B cell (primary cell): ENCODE results near the gene ACSF2. TPM values are rescaled to one million over a fixed set of nuclear protein-coding genes. Genes with fewer than 3 reads are reported as not detected.

Source experiments
- ATAC-seq: fragments of 200-7000 bp; cut with Tn5 transposase; one replicate; pipeline ENCODE4 v1.10.0; 2021; ENCODE audit warnings: low read depth, mild to moderate bottlenecking, moderate number of reproducible peaks, moderate library complexity
- CTCF ChIA-PET: fragments of 350-600 bp; sonication (Branson Sonifier 250); formaldehyde crosslinking; loops from one replicate; lab custom pipeline; 2021; ENCODE audit warnings: antibody characterized with exemption, inconsistent platforms; lab: Charles Lee
- POLR2A ChIA-PET: fragments of 350-600 bp; sonication (Branson Sonifier 250); formaldehyde crosslinking; loops from one replicate; lab custom pipeline; 2021; ENCODE audit warnings: antibody characterized with exemption; lab: Charles Lee
- DNase-seq: peaks from one replicate; pipeline ENCODE4 v3.0.0; 2013
- H2AFZ ChIP-seq: 2 replicates; pipeline ENCODE4 v1.6.1; 2012; ENCODE audit warnings: mild to moderate bottlenecking, low read depth, low read length; ENCODE audit not compliant: insufficient read depth, poor library complexity, severe bottlenecking
- H3K27ac ChIP-seq, 2 donors: 1 replicate in 1 of 2; 2 replicates in 1 of 2; pipeline ENCODE4 v1.5.1; 2012 to 2013; ENCODE audit warnings: low read length in 2 of 2, mild to moderate bottlenecking in 2 of 2, moderate library complexity in 1 of 2
- H3K27me3 ChIP-seq, 4 experiments: fragments of 200-600 bp in 1 of 4; sonication (generic) in 1 of 4; replicated peaks in 1 of 4; 1 replicate in 2 of 4; 2 replicates in 2 of 4; pipeline versions ENCODE4 v1.6.1 to v1.7.0; 2013 to 2016; ENCODE audit warnings: low read length in 3 of 4, mild to moderate bottlenecking in 2 of 4, mixed read lengths in 1 of 4, moderate library complexity in 1 of 4; ENCODE audit not compliant: insufficient read depth in 4 of 4, control insufficient read depth in 3 of 4; ENCODE audit errors: control extremely low read depth in 1 of 4
- H3K36me3 ChIP-seq, 2 experiments: replicated peaks in 1 of 2; 1 replicate in 1 of 2; 2 replicates in 1 of 2; pipeline versions ENCODE4 v1.6.1 to v1.7.1; 2013; ENCODE audit warnings: low read length in 1 of 2; ENCODE audit not compliant: insufficient read depth in 2 of 2, control insufficient read depth in 1 of 2; ENCODE audit errors: control extremely low read depth in 1 of 2, extremely low read depth in 1 of 2
- H3K4me1 ChIP-seq, 2 donors: fragments of 200-600 bp in 1 of 2; sonication (generic) in 1 of 2; 1 replicate in 1 of 2; 2 replicates in 1 of 2; pipeline versions ENCODE4 v1.5.1 to v1.6.1; 2013 to 2017; ENCODE audit warnings: low read length in 2 of 2; ENCODE audit not compliant: control insufficient read depth in 2 of 2, insufficient read depth in 2 of 2
- H3K4me2 ChIP-seq: replicated peaks from 2 replicates; pipeline ENCODE3; 2012; ENCODE audit warnings: mild to moderate bottlenecking, low read depth, low read length; ENCODE audit not compliant: poor library complexity, severe bottlenecking
- H3K4me3 ChIP-seq, 5 experiments: fragments of 200-600 bp in 1 of 5; sonication (generic) in 1 of 5; 1 replicate in 3 of 5; 2 replicates in 2 of 5; pipeline versions ENCODE4 v1.5.1 to v1.7.0; 2011 to 2016; ENCODE audit warnings: low read length in 4 of 5, mild to moderate bottlenecking in 4 of 5, low read depth in 2 of 5, control low read depth in 1 of 5, moderate library complexity in 1 of 5; ENCODE audit not compliant: insufficient read depth in 1 of 5; ENCODE audit errors: control extremely low read depth in 1 of 5, extremely low read depth in 1 of 5
- H3K79me2 ChIP-seq: fragments of 200-600 bp; sonication (generic); one replicate; pipeline ENCODE4 v1.6.0; 2016; ENCODE audit warnings: low read length; ENCODE audit not compliant: control insufficient read depth, insufficient read depth
- H3K9ac ChIP-seq: fragments of 200-600 bp; sonication (generic); 2 replicates; pipeline ENCODE4 v1.6.1; 2017; ENCODE audit warnings: mild to moderate bottlenecking, low read length, moderate library complexity
- H3K9me3 ChIP-seq, 3 donors: one replicate each; pipeline versions ENCODE4 v1.6.1 to v1.7.1; 2013; ENCODE audit warnings: low read length in 2 of 3; ENCODE audit not compliant: control insufficient read depth in 2 of 3, insufficient read depth in 1 of 3; ENCODE audit errors: control extremely low read depth in 1 of 3
- H4K20me1 ChIP-seq: 2 replicates; pipeline ENCODE4 v1.6.0; 2012; ENCODE audit warnings: mild to moderate bottlenecking, low read length; ENCODE audit not compliant: insufficient read depth, control insufficient read depth, poor library complexity, severe bottlenecking
- H3K27ac Mint-ChIP-seq: one replicate; pipeline ENCODE4 v1.8.0; 2021; ENCODE audit warnings: mixed read lengths
- H3K27me3 Mint-ChIP-seq: one replicate; pipeline ENCODE4 v1.8.0; 2021; ENCODE audit warnings: mixed read lengths
- H3K4me1 Mint-ChIP-seq: one replicate; pipeline ENCODE4 v1.8.0; 2021; ENCODE audit warnings: mixed read lengths
- H3K4me3 Mint-ChIP-seq: one replicate; pipeline ENCODE4 v1.8.0; 2021; ENCODE audit warnings: mixed read lengths
- H3K9me3 Mint-ChIP-seq: one replicate; pipeline ENCODE4 v1.8.0; 2022; ENCODE audit warnings: mixed read lengths; ENCODE audit not compliant: insufficient read depth
- CTCF ChIP-seq: fragments of 200-600 bp; IDR thresholded peaks from one replicate; pipeline ENCODE4 v1.8.0; 2022; ENCODE audit warnings: antibody characterized with exemption, mild to moderate bottlenecking
- EZH2 ChIP-seq: IDR thresholded peaks from 2 replicates; pipeline ENCODE4 v1.6.1; 2012; ENCODE audit warnings: borderline replicate concordance, low read depth, mild to moderate bottlenecking, moderate library complexity, low read length; ENCODE audit not compliant: insufficient read depth, poor library complexity, severe bottlenecking
- WGBS: methylation state at CpG from one replicate; pipeline ENCODE4 v1.1.5; 2013; ENCODE audit warnings: missing lambda C conversion rate; ENCODE audit not compliant: insufficient coverage; 5-methylcytosine and 5-hydroxymethylcytosine counted together
- intact Hi-C: fragments of 100-400 bp; cut with micrococcal nuclease; formaldehyde crosslinking; loops from one replicate; pipeline ENCODE4 v1.10.0; 2022
- polyA plus RNA-seq: library from polyadenylated mRNA; depleted of rRNA; stranded (reverse); fragments of >200 nt; gene quantifications from 2 replicates; pipeline ENCODE4 v1.2.3, GENCODE V29; 2012
- total RNA-seq, 2 donors: library from RNA; stranded (reverse); fragments of 120-200 nt in 1 of 2; gene quantifications; 1 replicate in 1 of 2; 2 replicates in 1 of 2; pipeline versions ENCODE4 v1.2.3 to v1.2.4, GENCODE V29; 2013 to 2022

Gene ACSF2
- total and polyA plus RNA-seq, 2 donors (not counting 1 experiment from before 2014, with no cell fraction given) = 59.6 to 66.1 TPM

GRCh38 chr17:50476545-50477315, 50.7 kb downstream of the ACSF2 start:
- ATAC-seq (no peak), DNase-seq (no peak)
- H3K4me3 ChIP-seq = no peak overlapping the region
- CTCF ChIA-PET = interaction anchor here (1.1 to 1.4 kb wide), 2 partner anchors 79 to 115 kb away, joined by 4 to 13 read pairs; partner anchors contain the start of gene LRRC59
- no peak overlapping the region for H3K9ac ChIP-seq
- 93% methylated on average over 17 of the region's 18 CpGs for WGBS
- peaks cover 2 to 6% of the 10 kb centered on the region in 2 experiments for H3K36me3 ChIP-seq
- peaks cover 0 to 7% (median 0%) of the 10 kb centered on the region in 4 experiments for H3K27me3 ChIP-seq
- H3K4me1 ChIP-seq = peaks cover 13 to 22% of the 10 kb centered on the region in 2 donors
- no peak overlapping the region for H3K4me3 Mint-ChIP-seq
- no peak overlapping the region for H3K27ac ChIP-seq
- no peak overlapping the region for H3K4me2 ChIP-seq
- TF ChIP-seq CTCF (no peak), EZH2 (no peak)
- H3K9me3 ChIP-seq = no peaks in the 10 kb centered on the region
- peaks cover 21% of the 10 kb centered on the region for H3K4me1 Mint-ChIP-seq
- no peaks in the 10 kb centered on the region for H3K9me3 Mint-ChIP-seq
- intact Hi-C loops = loop anchor here (5.0 kb wide), 1 partner anchor 231 kb away; the partner anchor contains the start of gene ANKRD40
- H4K20me1 ChIP-seq = peaks cover 8% of the 10 kb centered on the region
- H3K79me2 ChIP-seq = no peaks in the 10 kb centered on the region
- peak overlapping the region; percentile 35 for H3K27ac Mint-ChIP-seq
- H2AFZ ChIP-seq = no peak overlapping the region
- POLR2A ChIA-PET = interaction anchor here (0.7 kb wide), 1 partner anchor 279 kb away, joined by 4 read pairs; no protein-coding TSS in a partner anchor
- peaks cover 3% of the 10 kb centered on the region for H3K27me3 Mint-ChIP-seq

- no peak for DNase-seq
- no peaks in the 10 kb centered on the region for H3K9me3 Mint-ChIP-seq
- H3K4me1 Mint-ChIP-seq = peaks cover 26% of the 10 kb centered on the region
Observed at GRCh38 chr17:50477976-50478375, 52.0 kb downstream of the ACSF2 start.

More at GRCh38 chr17:50477976-50478375, 52.0 kb downstream of the ACSF2 start:
- ChIA-PET POLR2A (interaction anchor here (2.0 kb wide), 1 partner anchor 80 kb away, joined by 9 read pairs; the partner anchor contains the start of gene LRRC59), CTCF (interaction anchor here (1.6 to 2.4 kb wide), 3 partner anchors 10 to 116 kb away, joined by 3 to 45 read pairs (median 34); partner anchors contain the start of gene LRRC59)
- WGBS = 98% methylated on average over 4 of the region's 7 CpGs
- Histone ChIP-seq H3K36me3 (peaks cover 0 to 17% of the 10 kb centered on the region in 2 experiments), H3K4me3 (peak overlapping the region in 4 of 5 experiments; percentile 20 to 93 (median 92)), H3K79me2 (no peaks in the 10 kb centered on the region), H3K27me3 (peaks cover 0 to 7% (median 0%) of the 10 kb centered on the region in 4 experiments), H2AFZ (peak overlapping the region; percentile 91), H3K4me2 (peak overlapping the region; percentile 87), H3K27ac (peak overlapping the region; percentile 65 to 86), H3K9me3 (no peaks in the 10 kb centered on the region), H4K20me1 (peaks cover 8% of the 10 kb centered on the region), H3K4me1 (peaks cover 13 to 22% of the 10 kb centered on the region in 2 donors), H3K9ac (peak overlapping the region; percentile 84)
- H3K27me3 Mint-ChIP-seq = peaks cover 3% of the 10 kb centered on the region
- no peak for ATAC-seq
- peak overlapping the region; percentile 92 for H3K4me3 Mint-ChIP-seq
- peak overlapping the region; percentile 91 for H3K27ac Mint-ChIP-seq
- TF ChIP-seq EZH2 (no peak), CTCF (no peak)
- intact Hi-C loops = loop anchor here (1.0 to 5.0 kb wide), 8 partner anchors 23 to 229 kb away; partner anchors contain the start of genes ACSF2, ANKRD40, EME1 and LRRC59
